HG02610 (cell line): ENCODE results near the gene GAPDH.
A peak's percentile ranks its signal among the peaks of the same experiment; 100 is the strongest.
"Not testable (repeated sequence)": the region's sequence is repeated elsewhere in the genome, so short reads cannot be mapped to it uniquely, and the experiment has no call there.

Experiments used
- ATAC-seq: cut with Tn5 transposase; IDR thresholded peaks from one replicate; pipeline ENCODE4 v1.9.1; 2021; ENCODE audit warnings: mild to moderate bottlenecking, moderate library complexity; ENCODE audit not compliant: unreplicated experiment

Gene GAPDH

DNA sequence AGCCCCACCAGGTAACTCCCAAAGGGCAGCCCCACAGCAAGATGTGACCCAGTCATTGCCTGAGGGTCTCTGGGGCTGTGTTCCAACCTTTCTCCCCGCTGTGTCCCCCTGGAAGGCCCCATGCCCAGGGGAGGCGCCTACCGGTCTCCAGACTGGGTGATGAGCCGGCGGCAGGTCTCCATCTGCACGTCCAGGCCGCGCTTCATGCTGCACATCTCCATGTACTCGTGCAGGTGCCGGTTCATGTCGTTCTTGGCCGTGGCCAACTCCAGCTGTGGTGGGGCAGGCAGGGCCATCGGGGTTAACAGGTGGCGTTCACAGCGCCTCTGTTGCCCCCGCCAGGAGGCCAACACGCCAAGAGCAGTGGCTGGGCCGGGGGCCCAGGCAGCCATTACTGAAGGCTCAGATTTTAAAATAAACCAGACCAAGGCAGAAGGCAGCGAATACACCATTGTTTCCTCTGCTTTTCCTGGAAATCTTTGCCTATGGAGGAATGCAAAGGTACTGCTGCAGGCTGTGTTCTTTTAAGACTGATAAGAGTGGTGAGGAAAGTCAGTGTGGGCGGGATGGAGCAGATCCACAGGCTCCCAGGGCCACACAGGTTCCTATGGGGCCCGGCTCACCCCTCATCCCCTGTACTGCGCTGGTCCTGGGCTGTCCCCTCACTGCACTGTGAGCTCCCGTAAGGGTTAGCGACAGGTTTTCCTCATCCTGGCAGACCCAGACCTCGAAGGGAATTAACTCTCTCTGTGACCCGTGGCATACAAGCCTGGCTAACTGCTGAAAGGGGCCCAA lies 7.3 kb downstream of the GAPDH start:
- no peak for ATAC-seq

DNA sequence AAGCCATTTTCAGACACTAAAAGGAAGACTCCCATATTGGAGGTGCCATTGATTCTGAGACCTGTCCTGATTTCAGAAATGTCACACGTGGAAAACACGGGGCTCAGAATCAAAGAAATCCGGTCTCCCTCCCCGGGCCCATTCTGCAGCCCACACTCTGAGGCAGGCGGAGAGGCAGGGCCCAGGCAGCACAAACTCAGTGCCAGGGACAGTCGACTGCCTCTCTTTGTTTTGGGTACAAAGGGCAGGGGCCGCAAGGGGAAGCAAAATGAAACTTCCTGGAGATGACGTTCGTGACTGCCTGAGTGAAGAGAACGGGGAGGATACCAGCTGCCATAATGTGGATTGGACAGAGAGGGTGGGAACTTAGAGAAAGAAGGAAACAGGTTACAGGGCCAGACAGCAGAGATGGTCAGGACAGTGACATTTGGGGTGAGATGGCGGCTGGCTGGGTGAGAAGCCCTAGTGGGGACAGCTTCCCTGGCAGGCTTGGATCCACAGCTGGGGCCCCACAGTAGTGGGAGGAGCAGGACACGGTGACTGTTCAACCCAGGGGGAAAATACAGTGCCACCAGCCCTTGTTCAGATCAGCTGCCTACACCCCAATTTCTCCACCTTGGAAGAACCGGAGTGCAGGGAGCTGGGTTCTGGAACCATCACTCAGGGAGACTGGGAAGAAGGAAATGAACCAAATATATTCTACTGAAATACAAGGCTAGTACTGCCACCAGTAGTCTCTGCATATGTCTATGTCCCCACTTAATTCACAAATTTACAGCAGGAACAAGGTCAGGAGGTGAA lies 8.1 kb downstream of the GAPDH start:
- ATAC-seq, result no peak

DNA sequence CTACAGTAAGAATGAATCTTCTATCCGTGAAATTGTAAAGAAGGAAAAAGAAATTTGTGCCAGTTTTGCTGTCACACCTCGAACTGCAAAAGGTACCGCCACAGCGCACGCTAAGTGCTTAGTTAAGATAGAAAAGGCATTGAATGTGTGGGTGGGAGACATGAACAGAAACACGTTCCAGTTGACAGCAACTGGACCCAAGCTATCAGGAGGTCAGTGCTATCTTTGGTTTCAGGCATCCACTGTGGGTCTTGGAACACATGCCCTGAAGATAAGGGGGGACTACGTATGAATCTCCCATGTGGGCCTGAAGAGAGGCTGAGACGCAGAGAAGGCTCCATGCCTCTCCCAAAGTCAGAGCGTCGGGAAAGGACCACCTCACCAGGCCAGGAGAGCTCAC lies 11.7 kb downstream of the GAPDH start:
- no peak for ATAC-seq

DNA sequence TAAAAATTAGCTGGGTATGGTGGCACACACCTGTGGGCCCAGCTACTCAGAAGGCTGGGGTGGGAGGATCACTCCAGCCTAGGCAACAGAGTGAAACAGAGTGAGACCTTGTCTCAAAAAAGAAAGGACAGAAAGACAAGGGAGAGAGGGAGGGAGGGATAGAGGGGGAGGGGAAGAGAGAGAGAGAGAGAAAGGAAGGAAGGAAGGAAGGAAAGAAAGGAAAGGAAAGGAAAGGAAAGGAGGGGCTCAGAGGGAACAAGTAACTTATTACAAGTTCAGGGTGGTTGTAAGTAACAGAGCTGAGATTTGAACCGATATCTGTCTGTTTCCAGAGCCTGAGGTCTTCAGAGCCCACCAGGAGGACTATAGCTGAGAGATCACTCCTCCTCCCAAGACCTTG lies 13.2 kb downstream of the GAPDH start:
- ATAC-seq, result no peak

GRCh38 chr12:6547987-6548386 lies 13.7 kb downstream of the GAPDH start:
- ATAC-seq, result no peak

DNA sequence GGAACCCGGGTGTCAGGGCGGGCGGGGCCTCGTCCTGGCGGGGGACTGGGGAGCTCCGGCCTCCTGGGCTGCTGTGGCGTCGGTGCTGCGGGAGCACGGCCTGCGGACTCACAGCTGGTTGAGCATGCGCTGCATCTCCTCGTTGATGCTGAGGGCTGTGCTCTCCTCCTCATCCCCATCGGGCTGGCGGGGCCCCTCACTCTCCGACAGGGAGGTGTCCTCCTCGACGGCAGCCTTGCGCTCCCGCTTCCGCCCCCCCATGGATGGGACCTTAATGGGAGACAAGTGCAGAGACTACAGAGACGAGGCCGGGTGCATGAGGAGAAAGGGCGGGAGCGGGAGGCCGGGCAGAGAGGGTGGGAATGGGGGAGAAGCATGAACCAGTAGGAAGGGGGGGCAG lies 14.2 kb downstream of the GAPDH start:
- ATAC-seq, result no peak

DNA sequence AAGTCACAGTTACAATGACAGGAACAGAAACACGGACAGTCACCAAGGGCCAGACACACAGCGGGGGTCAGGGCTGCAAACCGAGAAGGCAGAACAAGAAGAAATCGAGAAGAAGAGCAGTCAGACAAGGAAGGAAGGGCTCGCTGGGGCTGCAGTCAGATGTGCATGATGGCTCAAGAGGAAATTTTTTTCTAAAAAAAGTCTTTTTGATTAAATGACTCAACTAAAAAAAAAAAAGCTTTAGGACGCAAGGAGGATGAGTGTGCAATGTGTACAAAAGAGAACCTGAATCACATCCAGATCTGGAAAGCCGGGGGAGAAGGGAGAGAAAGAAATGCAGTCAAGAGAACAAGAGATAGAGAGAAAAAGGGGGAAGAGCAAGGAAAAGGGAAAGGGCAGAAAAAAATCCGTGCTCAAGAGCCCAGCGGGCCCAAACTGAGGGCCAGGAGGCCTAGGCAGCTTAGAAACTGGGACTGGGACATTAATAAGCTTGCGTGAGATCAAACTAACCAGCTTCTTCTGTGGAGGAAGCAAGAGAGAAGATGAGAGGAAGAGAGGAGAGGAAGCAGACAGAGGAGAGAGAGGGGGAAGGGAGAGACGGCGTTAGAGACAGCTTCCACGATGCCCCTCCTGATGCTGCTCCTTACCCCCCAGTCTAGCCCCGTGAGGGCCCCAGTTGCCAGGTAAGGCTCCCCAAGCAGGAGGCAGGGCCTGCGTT lies 14.8 kb downstream of the GAPDH start:
- no peak for ATAC-seq

DNA sequence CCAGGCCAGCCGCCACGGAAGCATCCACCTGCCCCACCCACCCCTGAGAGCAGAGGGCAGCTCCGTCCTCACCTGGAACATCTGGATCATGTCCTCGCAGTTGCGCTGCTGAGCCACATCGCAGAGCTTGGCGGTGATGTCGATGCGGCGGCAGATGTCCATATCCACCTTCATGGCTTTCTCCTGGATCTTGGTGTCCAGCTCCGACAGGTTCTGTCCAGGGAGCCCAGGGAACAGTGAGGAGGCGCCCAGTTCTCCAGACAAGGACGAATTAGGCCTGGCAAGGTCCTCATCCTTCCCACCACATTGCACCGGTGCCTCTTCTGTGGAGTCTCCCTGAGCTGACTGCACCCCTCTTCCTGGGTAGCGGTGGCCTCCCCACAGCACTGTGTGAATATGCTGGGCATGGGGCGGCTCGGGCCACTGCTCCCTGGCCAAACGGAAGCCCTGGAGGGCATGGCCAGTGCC lies 15.4 kb downstream of the GAPDH start:
- ATAC-seq, result no peak

GRCh38 chr12:6550294-6551062 lies 16.2 kb downstream of the GAPDH start:
- ATAC-seq, result no peak

DNA sequence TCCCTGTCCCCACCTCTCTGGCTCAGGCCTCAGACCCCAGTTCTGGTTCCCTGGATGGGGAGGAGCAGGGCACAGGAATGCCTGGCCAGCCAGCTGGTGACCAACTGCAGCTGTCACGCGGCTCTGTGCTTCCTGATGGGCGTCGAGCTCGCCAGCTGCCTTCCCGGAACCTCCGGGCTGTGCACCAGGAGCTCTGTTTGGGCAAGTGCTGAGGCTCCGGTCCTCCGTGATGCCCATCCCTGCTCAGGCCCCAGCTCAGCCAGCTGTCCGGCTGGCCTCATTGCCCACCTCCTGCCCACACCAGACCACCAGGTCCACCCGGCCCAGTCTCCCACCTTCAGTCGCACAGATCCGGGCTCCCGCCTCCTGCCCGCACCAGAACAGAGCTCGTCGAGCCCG lies 16.7 kb downstream of the GAPDH start:
- no peak for ATAC-seq

DNA sequence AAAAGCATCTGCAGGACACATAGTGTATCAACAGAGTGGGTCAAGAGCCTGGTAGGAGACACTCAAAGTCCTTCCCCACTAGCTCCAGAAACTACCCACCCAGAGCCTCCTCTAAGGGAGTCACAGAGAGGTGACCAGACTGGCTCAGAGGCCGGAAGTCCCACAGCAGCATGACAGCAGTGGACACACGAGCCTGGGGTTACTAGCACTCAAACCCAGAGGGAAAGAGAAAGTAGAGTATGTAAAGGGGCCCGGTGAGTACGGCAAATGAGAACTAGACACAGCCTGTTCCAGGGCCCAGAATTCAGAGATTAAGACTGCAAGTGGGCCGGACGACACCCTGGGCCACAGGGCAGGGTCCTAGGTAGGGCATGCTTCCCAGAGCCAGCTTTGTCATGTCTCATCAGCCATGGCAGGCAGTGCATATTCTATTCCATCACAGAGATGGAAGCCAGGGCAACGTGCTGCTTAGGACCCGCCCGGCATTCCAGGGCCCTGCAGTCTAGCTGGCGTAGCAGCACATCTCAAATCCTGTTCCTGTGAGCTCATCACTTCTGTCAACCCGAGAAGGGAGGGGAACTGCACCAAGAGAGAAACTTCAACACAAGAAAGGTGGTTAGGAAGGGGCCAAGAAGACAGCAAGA lies 17.3 kb downstream of the GAPDH start:
- no peak for ATAC-seq

GRCh38 chr12:6552140-6552551 lies 17.8 kb downstream of the GAPDH start:
- ATAC-seq, result no peak

DNA sequence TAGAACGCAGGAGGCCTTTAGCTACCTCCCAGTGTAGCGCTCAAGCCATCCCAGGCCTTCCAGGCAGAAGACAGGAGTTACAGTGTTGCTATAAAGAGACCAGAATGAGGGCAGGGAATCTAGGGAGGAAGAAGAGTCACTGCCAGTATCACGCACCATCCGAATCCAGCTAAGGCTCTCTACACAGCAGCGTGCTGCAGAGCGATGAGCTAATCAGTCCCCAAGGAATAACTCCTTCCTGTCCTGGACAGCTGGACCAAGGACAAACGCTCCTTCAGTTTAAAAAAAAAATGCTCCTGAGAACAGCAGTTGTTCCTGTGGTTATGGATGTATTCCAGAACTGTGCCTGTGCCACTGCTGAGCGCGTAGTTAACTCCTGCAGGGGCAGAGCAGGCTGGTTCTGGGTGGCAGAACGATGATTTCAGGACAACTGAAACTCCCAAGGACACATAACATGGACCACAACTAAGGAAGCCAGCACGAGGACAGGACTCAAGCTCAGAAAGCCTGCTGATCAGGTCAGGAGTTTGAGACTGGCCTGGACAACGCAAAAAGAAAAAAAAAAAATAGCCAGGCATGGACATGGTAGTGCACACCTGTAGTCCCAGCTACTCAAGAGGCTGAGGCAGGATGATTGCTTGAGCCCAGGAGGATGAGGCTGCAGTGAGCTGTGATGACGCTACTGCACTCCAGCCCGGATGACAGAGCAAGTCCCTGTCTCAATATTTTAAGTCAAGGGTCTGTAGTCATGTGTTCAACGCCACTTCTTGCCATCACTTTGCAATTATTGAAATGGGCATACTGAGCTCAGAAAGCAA lies 18.9 kb downstream of the GAPDH start:
- ATAC-seq, result no peak

- peak; percentile 53 for ATAC-seq
These were observed 20.1 kb downstream of the GAPDH start for GRCh38 chr12:6554168-6555017.

DNA sequence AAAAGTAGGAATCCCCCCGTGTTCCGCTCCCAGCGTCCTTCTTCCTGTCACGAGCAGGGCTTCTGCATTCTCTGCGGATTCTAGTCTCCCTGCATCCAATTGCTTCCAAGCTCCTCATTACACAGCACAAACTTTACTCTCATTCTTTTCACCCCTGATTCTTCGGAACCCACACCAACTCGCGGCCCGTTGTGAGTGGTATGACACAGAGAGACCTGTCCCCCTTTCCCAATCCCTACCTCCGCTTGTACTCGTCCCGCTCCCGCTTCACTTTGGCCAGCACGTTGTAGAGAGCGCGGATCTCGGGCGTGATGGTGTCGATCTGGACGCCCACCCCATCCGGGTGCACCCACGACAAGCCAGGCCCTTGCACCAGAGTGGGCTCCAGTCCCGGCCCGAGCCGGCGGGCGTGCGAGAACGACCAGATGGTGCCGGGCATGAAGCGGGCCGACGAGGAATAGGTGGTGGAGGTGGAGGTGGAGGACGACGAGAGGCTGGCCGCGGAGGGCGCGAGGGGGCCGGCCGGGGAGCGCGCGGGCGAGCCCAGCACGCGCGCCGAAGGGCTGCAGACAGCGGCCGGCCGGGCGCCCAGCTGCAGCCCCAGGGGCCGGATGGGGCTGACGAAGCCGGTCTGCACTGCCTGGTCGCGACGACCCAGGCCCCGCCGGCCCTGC lies 20.8 kb downstream of the GAPDH start:
- peak; percentile 6 for ATAC-seq

GRCh38 chr12:6556496-6556817 lies 22.1 kb downstream of the GAPDH start:
- ATAC-seq, result not testable (repeated sequence)

DNA sequence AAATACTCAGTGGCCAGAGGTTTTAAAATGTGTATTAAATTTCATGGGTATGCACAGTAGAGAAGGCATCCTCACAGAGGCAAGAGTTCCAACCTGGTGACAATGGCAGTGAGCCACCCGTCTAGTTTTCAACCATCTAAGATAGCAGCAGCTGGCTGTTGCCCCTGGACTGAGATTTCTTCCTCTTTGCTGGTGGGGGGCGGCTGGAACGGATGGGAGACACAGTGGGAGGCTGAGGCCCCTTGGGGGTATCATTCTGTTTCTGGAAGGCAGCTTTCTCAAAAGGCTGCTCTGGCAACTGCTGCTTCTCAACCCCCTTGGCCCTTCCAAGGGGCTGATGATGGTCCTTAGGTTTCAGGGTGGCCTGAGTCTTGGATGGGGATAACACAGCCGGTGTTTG lies 22.5 kb downstream of the GAPDH start:
- ATAC-seq, result no peak
